OCI-LY7 (cell line): Measurements from ENCODE around the gene PDE8B. TPM values are rescaled to one million over a fixed set of nuclear protein-coding genes. Genes with fewer than 3 reads are reported as not detected.

Experiments
- BruUV-seq: library from RNA; stranded (reverse); fragments of 400-500 nt; replicated peaks from 2 replicates; lab custom pipeline; 2021; lab: Mats Ljungman, UMichigan
- CTCF ChIA-PET: fragments of 300-600 bp; sonication (Branson Sonifier 250); formaldehyde crosslinking; loops from one replicate; lab custom pipeline; 2022; ENCODE audit warnings: antibody characterized with exemption; ENCODE audit not compliant: unreplicated experiment; lab: Charles Lee
- POLR2A ChIA-PET: fragments of 300-600 bp; sonication (Branson Sonifier 250); formaldehyde crosslinking; loops from one replicate; lab custom pipeline; 2022; ENCODE audit warnings: antibody characterized with exemption; lab: Charles Lee
- DNase-seq: peaks from one replicate; pipeline ENCODE4 v3.0.0-alpha.2; 2015; ENCODE audit warnings: low spot score
- H2AFZ ChIP-seq: fragments of 200-600 bp; sonication (generic), shearing (Covaris generic); 2 replicates; pipeline ENCODE4 v1.6.1; 2014; ENCODE audit warnings: mild to moderate bottlenecking, antibody characterized with exemption, low read length, moderate library complexity
- H3K27ac ChIP-seq: fragments of 200-600 bp; sonication (generic); 2 replicates; pipeline ENCODE4 v1.5.1; 2014; ENCODE audit warnings: mixed run types, low read depth, mild to moderate bottlenecking, moderate library complexity, low read length, inconsistent platforms; ENCODE audit not compliant: poor library complexity, severe bottlenecking
- H3K36me3 ChIP-seq: fragments of 200-600 bp; sonication (generic); 2 replicates; pipeline ENCODE4 v1.6.1; 2014; ENCODE audit warnings: mild to moderate bottlenecking, antibody characterized with exemption, low read length, moderate library complexity, mixed read lengths; ENCODE audit not compliant: insufficient read depth
- H3K4me1 ChIP-seq: fragments of 200-600 bp; sonication (generic); 2 replicates; pipeline ENCODE4 v1.5.1; 2014; ENCODE audit warnings: mild to moderate bottlenecking, low read length; ENCODE audit not compliant: insufficient read depth, poor library complexity, severe bottlenecking
- H3K4me2 ChIP-seq: fragments of 200-600 bp; sonication (generic); 2 replicates; pipeline ENCODE4 v1.6.1; 2014; ENCODE audit warnings: mild to moderate bottlenecking, low read length
- H3K4me3 ChIP-seq: fragments of 200-600 bp; sonication (generic); 2 replicates; pipeline ENCODE4 v1.5.1; 2014; ENCODE audit warnings: mild to moderate bottlenecking, low read depth, low read length; ENCODE audit not compliant: poor library complexity, severe bottlenecking
- H3K79me2 ChIP-seq: fragments of 200-600 bp; sonication (generic); 2 replicates; pipeline ENCODE4 v1.6.1; 2016; ENCODE audit warnings: low read depth, mild to moderate bottlenecking, low read length, moderate library complexity, mixed read lengths; ENCODE audit not compliant: insufficient read depth
- H3K9me2 ChIP-seq: fragments of 200-600 bp; sonication (generic); 2 replicates; pipeline ENCODE4 v1.6.1; 2016; ENCODE audit warnings: mild to moderate bottlenecking, low read length, mixed read lengths; ENCODE audit not compliant: insufficient read depth
- H3K9me3 ChIP-seq: fragments of 200-600 bp; sonication (generic); 2 replicates; pipeline ENCODE4 v1.6.1; 2014; ENCODE audit warnings: mild to moderate bottlenecking, mixed run types, low read length, mixed read lengths
- H4K20me1 ChIP-seq: fragments of 200-600 bp; sonication (generic); 2 replicates; pipeline ENCODE4 v1.6.1; 2014; ENCODE audit warnings: mild to moderate bottlenecking, antibody characterized with exemption, low read length, moderate library complexity, mixed read lengths; ENCODE audit not compliant: insufficient read depth
- CTCF ChIP-seq: fragments of 200-600 bp; sonication (generic); conservative IDR thresholded peaks from 2 replicates; pipeline ENCODE4 v1.5.1; 2014; ENCODE audit warnings: mild to moderate bottlenecking, antibody characterized with exemption, low read length, moderate library complexity, mixed read lengths
- EZH2phosphoT487 ChIP-seq: fragments of 200-600 bp; sonication (generic); IDR thresholded peaks from 2 replicates; pipeline ENCODE4 v1.6.1; 2018; ENCODE audit warnings: low read depth, borderline replicate concordance, mild to moderate bottlenecking, mixed run types, antibody characterized with exemption, low read length, moderate library complexity, mixed read lengths
- intact Hi-C: fragments of 100-400 bp; cut with micrococcal nuclease; formaldehyde crosslinking; loops from one replicate; pipeline ENCODE4 v1.10.0; 2022; ENCODE audit not compliant: unreplicated experiment
- total RNA-seq, 2 experiments: library from RNA; depleted of rRNA in 1 of 2; stranded (reverse); fragments of >200 nt in 1 of 2; shearing (Covaris generic) in 1 of 2; gene quantifications; 2 replicates each; pipeline ENCODE4 v1.2.3, GENCODE V29; 2014 to 2022

PDE8B gene
- total RNA-seq, 2 experiments from 2014 or later: 0.21 to 0.22 TPM

GRCh38 chr5:77292026-77292757, 81.7 kb downstream of the PDE8B start:
- H3K4me1 ChIP-seq: no peaks in the 10 kb centered on the region
- H2AFZ ChIP-seq: no peak overlapping the region
- ChIA-PET CTCF (no interaction called here), POLR2A (interaction anchor here (0.7 to 0.8 kb wide), 2 partner anchors 19 to 44 kb away, joined by 3 to 4 read pairs; no protein-coding TSS in a partner anchor)
- no TSS peak for BruUV-seq
- no peaks in the 10 kb centered on the region for H3K79me2 ChIP-seq
- H3K36me3 ChIP-seq: no peaks in the 10 kb centered on the region
- no peak overlapping the region for H3K4me2 ChIP-seq
- no peaks in the 10 kb centered on the region for H4K20me1 ChIP-seq
- no peak overlapping the region for H3K27ac ChIP-seq
- H3K9me3 ChIP-seq: no peaks in the 10 kb centered on the region
- TF ChIP-seq EZH2phosphoT487 (no peak), CTCF (no peak)
- intact Hi-C loops: no loop called here
- DNase-seq: no peak
- H3K4me3 ChIP-seq: no peak overlapping the region
- H3K9me2 ChIP-seq: 0 out of 2 replicates have a peak, but pooled peaks cover 2% of the 10 kb centered on the region

GRCh38 chr5:77294185-77294584, 83.7 kb downstream of the PDE8B start:
- ChIA-PET CTCF (no interaction called here), POLR2A (interaction anchor here (0.7 to 0.8 kb wide), 2 partner anchors 27 to 35 kb away, joined by 3 read pairs; no protein-coding TSS in a partner anchor)
- Histone ChIP-seq H2AFZ (0 out of 2 replicates have a peak overlapping the region, but pooled peaks have one; percentile 7), H3K9me2 (0 out of 2 replicates have a peak, but pooled peaks cover 2% of the 10 kb centered on the region), H3K27ac (no peak overlapping the region), H3K4me3 (no peak overlapping the region), H4K20me1 (no peaks in the 10 kb centered on the region), H3K4me1 (no peaks in the 10 kb centered on the region), H3K4me2 (peak overlapping the region; percentile 20; the same call in 1 of the 2 replicates), H3K36me3 (no peaks in the 10 kb centered on the region), H3K79me2 (no peaks in the 10 kb centered on the region), H3K9me3 (no peaks in the 10 kb centered on the region)
- no TSS peak for BruUV-seq
- DNase-seq: peak; percentile 2
- intact Hi-C loops: no loop called here
- no peak for TF ChIP-seq CTCF
- no peak for TF ChIP-seq EZH2phosphoT487

GRCh38 chr5:77295863-77296378, 85.4 kb downstream of the PDE8B start:
- Histone ChIP-seq H2AFZ (no peak overlapping the region), H3K36me3 (no peaks in the 10 kb centered on the region), H3K4me1 (no peaks in the 10 kb centered on the region), H3K79me2 (no peaks in the 10 kb centered on the region), H3K4me3 (no peak overlapping the region), H3K9me3 (no peaks in the 10 kb centered on the region), H4K20me1 (no peaks in the 10 kb centered on the region), H3K4me2 (no peak overlapping the region), H3K9me2 (0 out of 2 replicates have a peak, but pooled peaks cover 2% of the 10 kb centered on the region), H3K27ac (no peak overlapping the region)
- ChIA-PET CTCF (no interaction called here), POLR2A (no interaction called here)
- BruUV-seq: no TSS peak
- DNase-seq: no peak
- intact Hi-C loops: no loop called here
- TF ChIP-seq EZH2phosphoT487: no peak
- no peak for TF ChIP-seq CTCF
